ENCODE results near the gene SDHD.

Gene SDHD

GRCh38 chr11:112103446-112103845 lies 16.8 kb downstream of the SDHD start:
- DNase-seq (ENCODE audit: low read depth) = no peak

- DNase-seq (ENCODE audit: low read depth) = no peak
These were observed 19.4 kb downstream of the SDHD start for GRCh38 chr11:112106070-112106469.

- DNase-seq (ENCODE audit: low read depth) = no peak
These were observed 27.1 kb downstream of the SDHD start for GRCh38 chr11:112113539-112114457.

GRCh38 chr11:112114460-112114859 lies 27.8 kb downstream of the SDHD start:
- no peak for DNase-seq (ENCODE audit: low read depth)

GRCh38 chr11:112115386-112115785 lies 28.7 kb downstream of the SDHD start:
- no peak for DNase-seq (ENCODE audit: low read depth)

- no peak for DNase-seq (ENCODE audit: low read depth)
These were observed 31.5 kb downstream of the SDHD start for GRCh38 chr11:112118176-112118575.

- no peak for DNase-seq (ENCODE audit: low read depth)
These were observed 35.4 kb downstream of the SDHD start for GRCh38 chr11:112121981-112122615.

- no peak for DNase-seq (ENCODE audit: low read depth)
These were observed 36.5 kb downstream of the SDHD start for GRCh38 chr11:112123129-112123528.

- no peak for DNase-seq (ENCODE audit: low read depth)
These were observed 40.4 kb downstream of the SDHD start for GRCh38 chr11:112127056-112127455.

GRCh38 chr11:112128483-112129121 lies 41.9 kb downstream of the SDHD start:
- no peak for DNase-seq (ENCODE audit: low read depth)

- no peak for DNase-seq (ENCODE audit: low read depth)
These were observed 43.0 kb downstream of the SDHD start for GRCh38 chr11:112129656-112130055.

GRCh38 chr11:112132737-112133136 lies 46.1 kb downstream of the SDHD start:
- no peak for DNase-seq (ENCODE audit: low read depth)

- no peak for DNase-seq (ENCODE audit: low read depth)
These were observed 47.8 kb downstream of the SDHD start for GRCh38 chr11:112134473-112134872.

GRCh38 chr11:112143597-112143996 lies 56.9 kb downstream of the SDHD start:
- DNase-seq (ENCODE audit: low read depth) = no peak

Data from stimulated activated CD8-positive, alpha-beta memory T cell treated with anti-CD3 and anti-CD28 coated beads, Interleukin-12 subunit alpha, Interleukin-12 subunit beta, amount 100 ng/mL, for 1 hour (primary cell).